DOHH2 (cell line): ENCODE data around the gene TAS1R2.

Experiments used
- H3F3A ChIP-seq: fragments of 200-600 bp; sonication (generic), shearing (Covaris generic); 2 replicates; pipeline ENCODE4 v1.6.0; 2016; ENCODE audit warnings: antibody characterized with exemption, mild to moderate bottlenecking; ENCODE audit not compliant: control insufficient read depth, insufficient read depth
- H3K27ac ChIP-seq: fragments of 200-600 bp; sonication (generic); 2 replicates; pipeline ENCODE4 v1.5.1; 2014; ENCODE audit warnings: low read depth, mild to moderate bottlenecking, low read length, moderate library complexity
- H3K27me3 ChIP-seq: fragments of 200-600 bp; sonication (generic); 2 replicates; pipeline ENCODE4 v1.6.1; 2014; ENCODE audit warnings: mild to moderate bottlenecking, low read length, mixed read lengths; ENCODE audit not compliant: control insufficient read depth
- H3K36me3 ChIP-seq: fragments of 200-600 bp; sonication (generic); 2 replicates; pipeline ENCODE4 v1.6.1; 2014; ENCODE audit warnings: mild to moderate bottlenecking, low read length, moderate library complexity, mixed read lengths; ENCODE audit not compliant: control insufficient read depth
- H3K4me1 ChIP-seq: fragments of 200-600 bp; sonication (generic); 2 replicates; pipeline ENCODE4 v1.6.1; 2014; ENCODE audit warnings: mild to moderate bottlenecking, low read length, mixed read lengths; ENCODE audit not compliant: control insufficient read depth
- H3K4me2 ChIP-seq: fragments of 200-600 bp; sonication (generic); 2 replicates; pipeline ENCODE4 v1.6.0; 2014; ENCODE audit warnings: mild to moderate bottlenecking, low read length, moderate library complexity
- H3K4me3 ChIP-seq: fragments of 200-600 bp; sonication (generic); 2 replicates; pipeline ENCODE4 v1.5.1; 2014; ENCODE audit warnings: mild to moderate bottlenecking, low read length, mixed read lengths
- H3K79me2 ChIP-seq: fragments of 200-600 bp; sonication (generic); 2 replicates; pipeline ENCODE4 v1.6.1; 2014; ENCODE audit warnings: mild to moderate bottlenecking, low read length, mixed read lengths; ENCODE audit not compliant: control insufficient read depth
- H3K9me2 ChIP-seq: fragments of 200-600 bp; sonication (generic); replicated peaks from 2 replicates; pipeline ENCODE4 v1.6.1; 2014; ENCODE audit warnings: mild to moderate bottlenecking, low read length, mixed read lengths; ENCODE audit not compliant: control insufficient read depth
- H3K9me3 ChIP-seq: fragments of 200-600 bp; sonication (generic); 2 replicates; pipeline ENCODE4 v1.6.1; 2014; ENCODE audit warnings: antibody characterized with exemption, low read length, mixed read lengths; ENCODE audit not compliant: control insufficient read depth, insufficient read depth
- H4K20me1 ChIP-seq: fragments of 200-600 bp; sonication (generic); 2 replicates; pipeline ENCODE4 v1.6.0; 2014; ENCODE audit warnings: low read depth, mild to moderate bottlenecking, antibody characterized with exemption, low read length, moderate library complexity; ENCODE audit not compliant: control insufficient read depth, insufficient read depth
- EZH2phosphoT487 ChIP-seq: fragments of 200-600 bp; sonication (generic); IDR thresholded peaks from 2 replicates; pipeline ENCODE4 v1.6.1; 2017; ENCODE audit warnings: borderline replicate concordance, mild to moderate bottlenecking, antibody characterized with exemption, low read length, moderate library complexity, mixed read lengths
- TF ChIP-seq, protein P1 (sequence below): fragments of 200-600 bp; sonication (generic); IDR thresholded peaks from one replicate; pipeline ENCODE4 v1.5.1; 2014; ENCODE audit warnings: antibody characterized with exemption, mild to moderate bottlenecking, low read depth, low read length; ENCODE audit not compliant: poor library complexity, severe bottlenecking

Gene TAS1R2

GRCh38 chr1:18901147-18901951, 41.9 kb upstream of the TAS1R2 start:
- Histone ChIP-seq H3K9me2 (no peaks in the 10 kb centered on the region), H3K9me3 (no peaks in the 10 kb centered on the region), H3K36me3 (no peaks in the 10 kb centered on the region), H3K27me3 (peaks cover 26% of the 10 kb centered on the region), H3K4me1 (peaks cover 15% of the 10 kb centered on the region), H3K4me3 (peak overlapping the region; percentile 74), H3K27ac (no peak overlapping the region), H4K20me1 (no peaks in the 10 kb centered on the region), H3K4me2 (peak overlapping the region; percentile 78), H3K79me2 (no peaks in the 10 kb centered on the region), H3F3A (no peaks in the 10 kb centered on the region)
- TF ChIP-seq EZH2phosphoT487, result no peak
- TF ChIP-seq, protein P1, sequence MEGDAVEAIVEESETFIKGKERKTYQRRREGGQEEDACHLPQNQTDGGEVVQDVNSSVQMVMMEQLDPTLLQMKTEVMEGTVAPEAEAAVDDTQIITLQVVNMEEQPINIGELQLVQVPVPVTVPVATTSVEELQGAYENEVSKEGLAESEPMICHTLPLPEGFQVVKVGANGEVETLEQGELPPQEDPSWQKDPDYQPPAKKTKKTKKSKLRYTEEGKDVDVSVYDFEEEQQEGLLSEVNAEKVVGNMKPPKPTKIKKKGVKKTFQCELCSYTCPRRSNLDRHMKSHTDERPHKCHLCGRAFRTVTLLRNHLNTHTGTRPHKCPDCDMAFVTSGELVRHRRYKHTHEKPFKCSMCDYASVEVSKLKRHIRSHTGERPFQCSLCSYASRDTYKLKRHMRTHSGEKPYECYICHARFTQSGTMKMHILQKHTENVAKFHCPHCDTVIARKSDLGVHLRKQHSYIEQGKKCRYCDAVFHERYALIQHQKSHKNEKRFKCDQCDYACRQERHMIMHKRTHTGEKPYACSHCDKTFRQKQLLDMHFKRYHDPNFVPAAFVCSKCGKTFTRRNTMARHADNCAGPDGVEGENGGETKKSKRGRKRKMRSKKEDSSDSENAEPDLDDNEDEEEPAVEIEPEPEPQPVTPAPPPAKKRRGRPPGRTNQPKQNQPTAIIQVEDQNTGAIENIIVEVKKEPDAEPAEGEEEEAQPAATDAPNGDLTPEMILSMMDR, result no peak

- Histone ChIP-seq H3F3A (no peaks in the 10 kb centered on the region), H3K79me2 (no peaks in the 10 kb centered on the region), H4K20me1 (no peaks in the 10 kb centered on the region), H3K27ac (no peak overlapping the region), H3K4me1 (peaks cover 15% of the 10 kb centered on the region), H3K27me3 (peaks cover 26% of the 10 kb centered on the region), H3K9me3 (no peaks in the 10 kb centered on the region), H3K9me2 (no peaks in the 10 kb centered on the region), H3K36me3 (no peaks in the 10 kb centered on the region), H3K4me2 (no peak overlapping the region), H3K4me3 (no peak overlapping the region)
- TF ChIP-seq EZH2phosphoT487, result no peak
- TF ChIP-seq, protein P1, result no peak
These were observed 40.9 kb upstream of the TAS1R2 start for GRCh38 chr1:18900303-18900841.

DNA sequence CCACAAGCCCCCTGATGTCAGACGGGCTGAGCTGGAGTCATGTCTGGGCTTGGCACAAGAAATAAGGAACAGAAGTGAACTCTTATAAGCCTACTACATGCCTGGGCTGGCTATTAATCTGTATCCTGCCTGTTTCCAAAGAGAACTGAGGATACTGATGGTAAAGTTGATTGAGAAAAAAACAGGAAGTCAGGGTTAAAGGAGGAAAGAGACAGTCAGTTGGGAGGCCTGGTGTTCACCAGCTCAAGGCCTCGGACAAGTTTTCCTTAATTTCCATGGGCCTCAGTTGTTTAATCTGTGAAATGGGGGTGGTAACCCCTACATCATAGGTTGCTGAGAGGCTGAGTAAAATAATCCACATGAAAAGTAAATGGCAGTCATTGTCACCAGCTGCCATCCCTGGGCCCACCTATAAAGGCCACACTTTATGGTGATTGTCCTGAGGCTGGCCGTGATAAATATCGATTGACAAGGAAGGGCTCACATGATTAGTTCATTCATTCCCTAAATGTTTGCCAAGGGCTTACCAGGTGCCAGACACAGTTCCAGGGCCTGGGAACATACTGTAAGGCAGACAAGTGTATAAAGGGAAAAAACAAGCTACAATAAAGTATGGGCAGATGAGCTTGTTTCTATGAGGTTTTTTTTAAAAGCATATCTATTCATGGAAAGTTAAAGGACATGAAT, 40.0 kb upstream of the TAS1R2 start:
- Histone ChIP-seq H3K4me1 (peaks cover 15% of the 10 kb centered on the region), H3K79me2 (no peaks in the 10 kb centered on the region), H3K27ac (no peak overlapping the region), H3K36me3 (no peaks in the 10 kb centered on the region), H3K9me3 (no peaks in the 10 kb centered on the region), H3F3A (no peaks in the 10 kb centered on the region), H3K27me3 (peaks cover 26% of the 10 kb centered on the region), H3K9me2 (no peaks in the 10 kb centered on the region), H3K4me3 (no peak overlapping the region), H4K20me1 (no peaks in the 10 kb centered on the region), H3K4me2 (no peak overlapping the region)
- TF ChIP-seq, protein P1, result no peak
- no peak for TF ChIP-seq EZH2phosphoT487
